KMS-11 (cell line): ENCODE results near the gene NR2F1-AS1.

Experiments
- H2AFZ ChIP-seq: fragments of 200-600 bp; sonication (generic); 2 replicates; pipeline ENCODE4 v1.6.1; 2016; ENCODE audit warnings: antibody characterized with exemption, mixed run types, low read depth
- H3K27ac ChIP-seq: fragments of 200-600 bp; sonication (generic); 2 replicates; pipeline ENCODE4 v1.6.1; 2016; ENCODE audit warnings: mild to moderate bottlenecking, mixed run types
- H3K27me3 ChIP-seq: fragments of 200-600 bp; sonication (generic); 2 replicates; pipeline ENCODE4 v1.6.1; 2017; ENCODE audit warnings: mild to moderate bottlenecking, low read depth, mixed run types, moderate library complexity; ENCODE audit not compliant: insufficient read depth
- H3K36me3 ChIP-seq: fragments of 200-600 bp; sonication (generic); 2 replicates; pipeline ENCODE4 v1.6.1; 2017; ENCODE audit warnings: mild to moderate bottlenecking, mixed run types; ENCODE audit not compliant: insufficient read depth
- H3K4me1 ChIP-seq: fragments of 200-600 bp; sonication (generic); 2 replicates; pipeline ENCODE4 v1.6.1; 2016; ENCODE audit warnings: mild to moderate bottlenecking, low read depth, mixed run types; ENCODE audit not compliant: poor library complexity, severe bottlenecking
- H3K4me2 ChIP-seq: fragments of 200-600 bp; sonication (generic); 2 replicates; pipeline ENCODE4 v1.7.0; 2016; ENCODE audit warnings: mild to moderate bottlenecking, mixed run types
- H3K4me3 ChIP-seq: fragments of 200-600 bp; sonication (generic); IDR thresholded peaks from 2 replicates; pipeline ENCODE4 v1.6.1; 2017; ENCODE audit warnings: low read depth, low read length, mixed read lengths; ENCODE audit not compliant: insufficient read depth
- H3K79me2 ChIP-seq: fragments of 200-600 bp; sonication (generic); 2 replicates; pipeline ENCODE4 v1.6.1; 2016; ENCODE audit warnings: low read depth, mixed run types; ENCODE audit not compliant: insufficient read depth
- H3K9ac ChIP-seq: fragments of 200-600 bp; sonication (generic); 2 replicates; pipeline ENCODE4 v1.6.1; 2016; ENCODE audit warnings: mild to moderate bottlenecking, mixed run types
- H4K20me1 ChIP-seq: fragments of 200-600 bp; sonication (generic); 2 replicates; pipeline ENCODE4 v1.6.1; 2016; ENCODE audit warnings: mild to moderate bottlenecking, mixed run types; ENCODE audit not compliant: insufficient read depth
- CTCF ChIP-seq: fragments of 200-600 bp; sonication (generic); conservative IDR thresholded peaks from 2 replicates; pipeline ENCODE4 v1.6.1; 2017; ENCODE audit warnings: low read depth, mild to moderate bottlenecking, antibody characterized with exemption, low read length, moderate library complexity, mixed read lengths

Gene NR2F1-AS1

GRCh38 chr5:93602241-93603077 is 21.4 kb upstream of the NR2F1-AS1 start:
- Histone ChIP-seq H3K36me3 (no peaks in the 10 kb centered on the region), H3K27me3 (no peaks in the 10 kb centered on the region), H2AFZ (no peak overlapping the region), H4K20me1 (no peaks in the 10 kb centered on the region), H3K4me3 (no peak overlapping the region), H3K27ac (no peak overlapping the region), H3K9ac (no peak overlapping the region), H3K4me2 (no peak overlapping the region), H3K4me1 (no peaks in the 10 kb centered on the region), H3K79me2 (no peaks in the 10 kb centered on the region)
- no peak for TF ChIP-seq CTCF

GRCh38 chr5:93601802-93602155 is 20.8 kb upstream of the NR2F1-AS1 start:
- H3K4me1 ChIP-seq: no peaks in the 10 kb centered on the region
- H3K36me3 ChIP-seq: no peaks in the 10 kb centered on the region
- TF ChIP-seq CTCF: no peak
- no peaks in the 10 kb centered on the region for H3K27me3 ChIP-seq
- no peak overlapping the region for H3K27ac ChIP-seq
- no peaks in the 10 kb centered on the region for H3K79me2 ChIP-seq
- no peaks in the 10 kb centered on the region for H4K20me1 ChIP-seq
- no peak overlapping the region for H2AFZ ChIP-seq
- no peak overlapping the region for H3K4me2 ChIP-seq
- no peak overlapping the region for H3K4me3 ChIP-seq
- H3K9ac ChIP-seq: no peak overlapping the region

- H3K79me2 ChIP-seq: no peaks in the 10 kb centered on the region
- H3K27ac ChIP-seq: no peak overlapping the region
- no peak overlapping the region for H3K4me3 ChIP-seq
- H2AFZ ChIP-seq: no peak overlapping the region
- no peak for TF ChIP-seq CTCF
- no peaks in the 10 kb centered on the region for H4K20me1 ChIP-seq
- no peak overlapping the region for H3K9ac ChIP-seq
- H3K27me3 ChIP-seq: no peaks in the 10 kb centered on the region
- no peak overlapping the region for H3K4me2 ChIP-seq
- no peaks in the 10 kb centered on the region for H3K36me3 ChIP-seq
- no peaks in the 10 kb centered on the region for H3K4me1 ChIP-seq
These were observed 20.2 kb upstream of the NR2F1-AS1 start for GRCh38 chr5:93601071-93601801.

- Histone ChIP-seq H3K4me1 (no peaks in the 10 kb centered on the region), H3K36me3 (no peaks in the 10 kb centered on the region), H4K20me1 (no peaks in the 10 kb centered on the region), H3K4me3 (no peak overlapping the region), H3K27me3 (no peaks in the 10 kb centered on the region), H2AFZ (no peak overlapping the region), H3K4me2 (no peak overlapping the region), H3K9ac (no peak overlapping the region), H3K79me2 (no peaks in the 10 kb centered on the region), H3K27ac (no peak overlapping the region)
- TF ChIP-seq CTCF: no peak
These were observed 19.5 kb upstream of the NR2F1-AS1 start for GRCh38 chr5:93600409-93601070.
